Smooth muscle cell (in vitro differentiated cells): ENCODE measurements around the gene RNU1-4. TPM values are rescaled to one million over a fixed set of nuclear protein-coding genes. Genes with fewer than 3 reads are reported as not detected.
"Not testable (repeated sequence)": the region's sequence is repeated elsewhere in the genome, so short reads cannot be mapped to it uniquely, and the experiment has no call there.

Experiments
- DNase-seq: peaks from one replicate; lab custom pipeline; 2025; ENCODE audit not compliant: unreplicated experiment; lab: John Stamatoyannopoulos, UW
- H2AFZ ChIP-seq: fragments of 200-600 bp; sonication (generic); 2 replicates; pipeline ENCODE4 v1.6.0; 2016; ENCODE audit warnings: antibody characterized with exemption, low read depth, mild to moderate bottlenecking
- H3F3A ChIP-seq: fragments of 200-600 bp; sonication (generic); 2 replicates; pipeline ENCODE4 v1.6.0; 2017; ENCODE audit warnings: antibody characterized with exemption, low read depth
- H3K27ac ChIP-seq: fragments of 200-600 bp; sonication (generic); 2 replicates; pipeline ENCODE4 v1.5.1; 2016; ENCODE audit warnings: low read depth, mild to moderate bottlenecking
- H3K27me3 ChIP-seq: fragments of 200-600 bp; sonication (generic); 2 replicates; pipeline ENCODE4 v1.6.1; 2016; ENCODE audit warnings: low read depth, mild to moderate bottlenecking
- H3K36me3 ChIP-seq: fragments of 200-600 bp; sonication (generic); 2 replicates; pipeline ENCODE4 v1.5.1; 2016; ENCODE audit warnings: low read depth
- H3K4me1 ChIP-seq: fragments of 200-600 bp; sonication (generic); 2 replicates; pipeline ENCODE4 v1.5.1; 2016; ENCODE audit warnings: low read depth
- H3K4me2 ChIP-seq: fragments of 200-600 bp; sonication (generic); 2 replicates; pipeline ENCODE4 v1.6.0; 2016; ENCODE audit warnings: mild to moderate bottlenecking
- H3K4me3 ChIP-seq: fragments of 200-600 bp; sonication (generic); 2 replicates; pipeline ENCODE4 v1.5.1; 2016; ENCODE audit warnings: mild to moderate bottlenecking
- H3K79me2 ChIP-seq: fragments of 200-600 bp; sonication (generic); 2 replicates; pipeline ENCODE4 v1.6.0; 2016; ENCODE audit warnings: low read depth, mild to moderate bottlenecking
- H3K9ac ChIP-seq: fragments of 200-600 bp; sonication (generic); 2 replicates; pipeline ENCODE4 v1.6.0; 2016; ENCODE audit warnings: low read depth
- H3K9me3 ChIP-seq: fragments of 200-600 bp; sonication (generic); replicated peaks from 2 replicates; pipeline ENCODE4 v1.5.1; 2016; ENCODE audit warnings: low read depth
- H4K20me1 ChIP-seq: fragments of 200-600 bp; sonication (generic); 2 replicates; pipeline ENCODE4 v1.6.0; 2016; ENCODE audit warnings: low read depth
- WGBS: methylation state at CpG from one replicate; pipeline ENCODE4 v1.1.7; 2016; ENCODE audit warnings: low lambda C conversion rate; 5-methylcytosine and 5-hydroxymethylcytosine counted together
- polyA plus RNA-seq: library from polyadenylated mRNA; unstranded; fragments of >200 nt; fragmentation: Nextera tagmentation; extraction: Ambion mirVana; gene quantifications from 2 replicates; pipeline ENCODE4 v1.2.1, GENCODE V29; 2016
- total RNA-seq: library from RNA; depleted of rRNA; stranded (reverse); fragments of >200 nt; gene quantifications from 2 replicates; pipeline ENCODE4 v1.2.3, GENCODE V29; 2014

RNU1-4 gene
- total and polyA plus RNA-seq, 2 experiments from 2014 or later = under 0.01 to 4.2 TPM

DNA sequence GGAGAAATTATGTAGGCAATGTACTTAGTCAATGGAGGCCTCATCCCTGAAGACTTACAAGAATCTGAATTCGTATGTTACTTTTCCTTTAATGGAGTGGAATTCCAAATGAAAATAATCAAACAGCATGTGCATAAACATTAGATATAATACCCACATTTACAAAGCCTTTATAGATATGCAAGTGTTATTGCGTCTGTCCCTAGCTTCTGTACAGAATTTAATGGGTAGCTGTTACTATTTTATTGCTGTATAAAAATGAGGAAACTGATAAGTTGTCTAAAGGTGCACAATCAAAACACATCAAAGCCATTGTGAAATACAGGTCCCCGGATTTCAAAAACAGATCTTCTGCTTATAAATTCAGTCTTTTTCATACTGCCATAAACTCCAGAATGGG lies 12.5 kb downstream of the RNU1-4 start:
- H3K27ac ChIP-seq, H2AFZ ChIP-seq, H3K4me1 ChIP-seq, H3K4me3 ChIP-seq, H3K9me3 ChIP-seq, DNase-seq, H3K9ac ChIP-seq, H4K20me1 ChIP-seq, H3K79me2 ChIP-seq, H3K4me2 ChIP-seq, H3K36me3 ChIP-seq, H3K27me3 ChIP-seq, H3F3A ChIP-seq: not testable (repeated sequence)
- no CpG with 5 or more reads among the region's 3 CpGs for WGBS

DNA sequence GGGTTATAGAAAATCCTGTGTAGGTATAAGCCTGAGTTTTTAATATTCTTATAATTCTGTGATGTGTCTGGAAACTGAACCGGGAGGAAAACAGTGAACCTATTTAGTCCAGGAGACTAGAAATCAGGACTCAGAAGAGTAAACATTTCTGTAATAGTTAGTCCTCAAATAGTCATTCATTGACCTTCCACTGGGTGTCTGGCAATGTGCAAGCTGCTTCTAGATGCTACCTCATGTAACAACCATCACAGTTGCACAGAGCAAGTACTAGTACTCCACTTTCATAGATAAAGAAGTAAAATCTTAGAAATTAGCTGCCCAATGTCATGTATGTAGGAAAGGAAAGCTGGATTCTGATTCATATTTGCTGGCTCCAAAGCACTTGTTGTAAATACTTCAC lies 15.1 kb downstream of the RNU1-4 start:
- H3K4me1 ChIP-seq, H3K36me3 ChIP-seq, H3K27ac ChIP-seq, H3K4me2 ChIP-seq, H3F3A ChIP-seq, H3K4me3 ChIP-seq, H3K9me3 ChIP-seq, DNase-seq, H3K79me2 ChIP-seq, H2AFZ ChIP-seq, H3K9ac ChIP-seq, H3K27me3 ChIP-seq, H4K20me1 ChIP-seq: not testable (repeated sequence)
- 88% methylated on average over 1 of the region's 1 CpG for WGBS

DNA sequence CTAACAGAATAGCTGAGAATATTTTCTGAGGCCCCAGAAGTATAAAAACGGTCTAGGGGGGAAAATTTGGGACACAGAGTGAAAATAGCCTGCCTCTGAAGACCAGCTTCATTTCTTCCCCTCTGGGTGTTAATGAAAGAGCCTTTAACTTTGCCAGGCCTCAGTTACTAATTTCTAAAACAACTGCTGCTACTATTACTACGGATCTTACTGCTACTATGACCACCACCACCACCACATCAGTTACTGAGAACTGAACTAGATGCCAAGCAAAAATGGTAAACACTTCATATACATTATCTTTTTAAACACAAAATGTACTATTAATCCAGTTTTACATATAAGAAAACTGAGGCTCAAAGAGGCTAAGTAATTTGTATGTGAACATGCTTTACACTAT lies 15.6 kb downstream of the RNU1-4 start:
- not testable (repeated sequence) for H3K4me2 ChIP-seq, DNase-seq, H3K9me3 ChIP-seq, H4K20me1 ChIP-seq, H3K79me2 ChIP-seq, H2AFZ ChIP-seq, H3K27me3 ChIP-seq, H3K27ac ChIP-seq, H3K36me3 ChIP-seq, H3F3A ChIP-seq, H3K9ac ChIP-seq, H3K4me3 ChIP-seq, H3K4me1 ChIP-seq
- WGBS = 86% methylated on average over 2 of the region's 2 CpGs

DNA sequence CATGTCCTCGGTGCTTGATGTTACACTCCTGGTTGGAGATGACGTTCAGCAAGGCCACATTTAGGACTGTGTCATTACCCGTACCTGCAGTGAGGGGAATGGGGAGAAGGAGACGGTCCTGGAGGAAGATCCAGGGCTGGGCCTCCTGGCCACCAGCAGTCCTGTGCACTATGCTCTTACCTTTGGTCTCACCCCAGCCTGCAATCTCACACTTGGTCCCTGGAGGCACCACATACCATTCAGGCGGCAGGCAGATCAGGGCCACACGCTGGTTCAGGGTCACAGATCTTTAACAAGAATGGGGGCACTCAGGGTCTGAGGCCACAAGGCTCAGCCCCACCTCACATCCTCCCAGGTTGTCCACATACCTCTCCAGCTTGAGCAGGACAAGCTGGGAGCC lies 17.3 kb downstream of the RNU1-4 start:
- H3K27me3 ChIP-seq, H3K9ac ChIP-seq, H3K4me2 ChIP-seq, H3K79me2 ChIP-seq, H3K4me1 ChIP-seq, DNase-seq, H4K20me1 ChIP-seq, H3K36me3 ChIP-seq, H3K27ac ChIP-seq, H3K4me3 ChIP-seq, H3F3A ChIP-seq, H2AFZ ChIP-seq, H3K9me3 ChIP-seq: not testable (repeated sequence)
- WGBS = 92% methylated on average over 3 of the region's 6 CpGs

DNA sequence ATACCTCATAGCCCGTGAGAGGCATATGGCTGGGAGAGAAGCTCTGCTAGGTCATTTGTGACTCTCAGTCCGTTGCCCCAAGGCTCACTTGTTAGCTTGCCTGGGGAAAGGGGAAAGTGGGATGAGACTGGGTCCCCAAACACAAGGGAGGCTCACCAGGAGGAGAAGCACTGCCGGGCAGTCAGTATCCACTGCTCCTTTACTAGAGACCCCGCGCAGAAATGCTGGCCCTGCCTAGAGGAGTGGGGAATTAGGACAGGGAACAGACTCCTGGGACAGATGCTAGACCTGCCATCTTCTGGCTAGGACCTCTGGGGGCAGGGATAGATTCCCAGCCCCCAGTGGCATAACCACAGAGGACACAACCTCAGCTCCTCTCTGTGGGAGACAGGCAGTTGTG lies 17.7 kb downstream of the RNU1-4 start:
- H3K9me3 ChIP-seq, H3K79me2 ChIP-seq, H3K9ac ChIP-seq, H3F3A ChIP-seq, H3K4me3 ChIP-seq, H3K4me1 ChIP-seq, H3K4me2 ChIP-seq, H4K20me1 ChIP-seq, H3K36me3 ChIP-seq, H3K27me3 ChIP-seq, H2AFZ ChIP-seq, H3K27ac ChIP-seq, DNase-seq: not testable (repeated sequence)
- WGBS = 92% methylated on average over 5 of the region's 5 CpGs

DNA sequence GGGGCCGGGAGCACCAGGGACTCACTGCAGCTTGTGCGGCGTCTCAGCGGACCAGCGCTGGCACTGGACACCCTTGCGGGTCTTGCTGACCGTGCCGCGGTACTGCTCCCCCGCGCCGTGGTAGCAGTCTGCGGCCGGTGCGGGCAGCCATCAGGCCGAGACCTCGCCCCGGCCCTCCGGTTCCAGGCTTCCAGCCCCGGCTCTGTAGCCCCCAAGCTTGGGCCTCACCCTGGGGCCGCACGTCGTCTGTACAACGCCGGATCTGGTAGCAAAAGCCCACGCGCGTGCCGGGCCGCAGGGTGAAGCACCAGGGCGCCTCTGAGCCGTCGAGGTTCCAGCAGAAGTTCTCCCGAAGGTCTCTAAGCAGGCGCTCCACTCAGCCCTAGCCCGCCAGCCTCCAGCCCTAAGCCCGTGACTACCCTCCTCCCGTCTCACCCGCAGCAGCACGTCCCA lies 18.8 kb downstream of the RNU1-4 start:
- not testable (repeated sequence) for H3F3A ChIP-seq, H3K4me1 ChIP-seq, H3K9ac ChIP-seq, H3K27me3 ChIP-seq, H3K36me3 ChIP-seq, H3K4me2 ChIP-seq, H3K79me2 ChIP-seq, H3K27ac ChIP-seq, DNase-seq, H3K9me3 ChIP-seq, H2AFZ ChIP-seq, H4K20me1 ChIP-seq, H3K4me3 ChIP-seq
- WGBS = 62% methylated on average over 30 of the region's 40 CpGs

DNA sequence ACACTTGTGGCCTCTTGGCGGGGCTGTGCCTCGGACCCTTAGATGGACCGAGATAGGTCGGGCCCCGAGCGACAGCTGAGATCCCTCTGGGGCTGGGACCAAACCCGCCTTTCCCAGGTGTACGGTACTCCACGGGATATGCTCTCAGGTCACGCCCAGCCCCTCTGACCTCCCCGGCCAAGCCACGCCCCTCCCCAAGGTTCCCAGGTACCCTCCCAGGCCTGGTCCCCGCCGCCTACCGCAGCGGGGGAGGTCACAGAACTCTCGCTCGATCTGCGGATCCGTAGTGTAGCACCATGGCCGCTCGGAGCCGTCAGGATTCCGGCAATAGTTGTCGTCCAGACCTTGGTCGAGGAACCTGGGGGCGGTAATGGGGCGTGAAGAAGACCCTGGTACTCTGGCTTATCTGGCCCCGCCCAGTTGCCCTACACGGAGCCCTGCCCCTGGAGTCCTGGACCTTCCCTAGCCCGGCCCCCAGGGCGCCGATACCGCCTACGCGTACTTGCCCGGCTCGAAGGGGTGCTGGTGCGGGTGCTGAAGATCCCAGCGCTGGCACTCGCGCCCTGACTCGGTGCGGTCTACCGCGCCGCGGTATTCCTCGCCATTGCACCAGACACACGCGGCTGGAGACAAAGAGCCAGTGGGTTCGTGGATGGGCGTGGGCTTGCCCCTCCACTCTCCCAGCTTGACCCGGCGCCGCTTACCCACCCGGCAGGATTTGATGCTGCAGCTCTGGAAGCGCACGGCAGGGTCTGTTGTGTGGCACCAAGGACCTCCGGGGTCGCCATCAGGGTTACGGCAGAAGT lies 19.5 kb downstream of the RNU1-4 start:
- not testable (repeated sequence) for H3K36me3 ChIP-seq, DNase-seq, H3K9me3 ChIP-seq, H4K20me1 ChIP-seq, H3F3A ChIP-seq, H3K79me2 ChIP-seq, H3K4me1 ChIP-seq, H3K4me2 ChIP-seq, H3K27ac ChIP-seq, H2AFZ ChIP-seq, H3K9ac ChIP-seq, H3K4me3 ChIP-seq, H3K27me3 ChIP-seq
- WGBS = 82% methylated on average over 7 of the region's 62 CpGs

DNA sequence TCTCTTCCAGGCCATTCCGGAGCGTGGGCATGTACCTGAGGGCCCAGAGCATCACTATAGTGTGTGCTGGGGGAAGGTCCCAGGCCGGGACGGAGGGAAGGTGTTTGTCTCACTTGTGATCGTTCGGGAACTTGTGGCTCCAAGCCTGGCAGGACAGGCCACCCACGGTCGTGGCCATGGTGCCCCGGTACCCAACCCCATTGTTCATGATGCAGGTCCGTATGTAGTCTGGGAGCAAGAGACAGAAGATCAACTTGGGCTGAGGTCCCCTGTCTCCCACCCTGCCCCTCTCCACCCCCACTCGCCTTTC lies 20.1 kb downstream of the RNU1-4 start:
- H3K4me2 ChIP-seq, H3F3A ChIP-seq, H2AFZ ChIP-seq, H3K4me3 ChIP-seq, H3K4me1 ChIP-seq, H3K79me2 ChIP-seq, H4K20me1 ChIP-seq, H3K36me3 ChIP-seq, H3K9ac ChIP-seq, H3K27me3 ChIP-seq, H3K27ac ChIP-seq, DNase-seq, H3K9me3 ChIP-seq: not testable (repeated sequence)
- WGBS = 97% methylated on average over 10 of the region's 11 CpGs

DNA sequence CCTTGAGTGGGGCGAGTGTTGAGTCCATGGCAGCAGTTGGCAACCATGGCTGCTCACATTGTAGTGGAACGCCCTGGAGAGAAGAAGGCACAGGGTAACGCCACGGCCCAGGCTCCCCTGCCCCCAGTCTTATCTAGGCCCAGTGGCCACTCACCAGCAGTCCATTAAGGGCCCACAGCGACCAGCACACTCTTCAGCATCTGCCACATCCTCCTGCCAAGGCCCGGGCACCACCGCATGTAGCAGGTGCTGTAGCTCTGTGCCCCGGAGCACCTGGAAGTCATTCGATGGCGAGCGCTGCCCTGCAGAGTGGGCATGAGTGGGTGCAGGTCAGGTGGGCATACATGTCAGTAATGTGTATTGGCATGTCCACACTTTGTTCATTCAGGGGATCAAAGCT lies 20.5 kb downstream of the RNU1-4 start:
- not testable (repeated sequence) for H3K9me3 ChIP-seq, H3K4me3 ChIP-seq, H3K36me3 ChIP-seq, H4K20me1 ChIP-seq, H3K4me2 ChIP-seq, H3F3A ChIP-seq, H3K9ac ChIP-seq, H3K79me2 ChIP-seq, DNase-seq, H3K27ac ChIP-seq, H3K4me1 ChIP-seq, H2AFZ ChIP-seq
- peaks cover 10% of the 10 kb centered on the region for H3K27me3 ChIP-seq
- 96% methylated on average over 10 of the region's 11 CpGs for WGBS
